BE2C (cell line): ENCODE results near the gene TRPM5.

ENCODE experiments used
- DNase-seq: peaks from one replicate; pipeline ENCODE4 v3.0.0-alpha.2; 2020
- H3K27me3 ChIP-seq: fragments of 250-450 bp; sonication (Bioruptor Pico); 2 replicates; pipeline ENCODE4 v1.5.1; 2020; ENCODE audit warnings: mild to moderate bottlenecking
- H3K36me3 ChIP-seq: fragments of 250-450 bp; sonication (Bioruptor Pico); 2 replicates; pipeline ENCODE4 v1.5.1; 2020; ENCODE audit warnings: mild to moderate bottlenecking
- H3K4me1 ChIP-seq: fragments of 250-450 bp; sonication (Bioruptor Pico); 2 replicates; pipeline ENCODE4 v1.5.1; 2020
- H3K4me3 ChIP-seq: 2 replicates; pipeline ENCODE4 v1.5.1; 2011; ENCODE audit warnings: low read depth, low read length
- H3K9me3 ChIP-seq: fragments of 250-450 bp; sonication (Bioruptor Pico); 2 replicates; pipeline ENCODE4 v1.5.1; 2020
- TF ChIP-seq, protein P1 (sequence below): IDR thresholded peaks from 2 replicates; pipeline ENCODE4 v1.5.1; 2012; ENCODE audit warnings: mild to moderate bottlenecking, low read depth, low read length

The TRPM5 gene

DNA sequence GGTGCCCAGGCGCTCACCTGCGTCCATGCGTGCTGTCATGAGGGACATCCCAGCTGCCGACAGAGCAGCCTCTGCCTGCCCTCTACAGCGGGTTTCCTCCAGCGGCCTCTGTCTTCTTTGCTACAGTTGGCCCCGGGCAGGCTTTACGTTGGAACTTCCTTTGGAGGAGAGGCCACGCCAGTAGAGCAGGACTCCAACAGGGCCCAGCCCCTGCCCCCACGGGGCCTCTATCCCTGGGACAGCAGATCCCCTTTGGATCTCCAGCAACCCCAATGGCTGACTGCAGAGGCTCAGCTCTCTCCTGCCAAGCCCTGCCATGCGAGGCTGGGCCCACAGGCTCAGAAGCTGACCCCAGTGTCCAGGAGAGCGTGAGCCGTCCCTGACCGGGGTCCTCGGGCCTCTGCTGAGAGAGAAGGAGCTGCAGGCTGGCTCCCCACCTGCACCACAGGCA lies 12.1 kb downstream of the TRPM5 start:
- DNase-seq: no peak
- H3K36me3 ChIP-seq: no peaks in the 10 kb centered on the region
- TF ChIP-seq, protein P1, sequence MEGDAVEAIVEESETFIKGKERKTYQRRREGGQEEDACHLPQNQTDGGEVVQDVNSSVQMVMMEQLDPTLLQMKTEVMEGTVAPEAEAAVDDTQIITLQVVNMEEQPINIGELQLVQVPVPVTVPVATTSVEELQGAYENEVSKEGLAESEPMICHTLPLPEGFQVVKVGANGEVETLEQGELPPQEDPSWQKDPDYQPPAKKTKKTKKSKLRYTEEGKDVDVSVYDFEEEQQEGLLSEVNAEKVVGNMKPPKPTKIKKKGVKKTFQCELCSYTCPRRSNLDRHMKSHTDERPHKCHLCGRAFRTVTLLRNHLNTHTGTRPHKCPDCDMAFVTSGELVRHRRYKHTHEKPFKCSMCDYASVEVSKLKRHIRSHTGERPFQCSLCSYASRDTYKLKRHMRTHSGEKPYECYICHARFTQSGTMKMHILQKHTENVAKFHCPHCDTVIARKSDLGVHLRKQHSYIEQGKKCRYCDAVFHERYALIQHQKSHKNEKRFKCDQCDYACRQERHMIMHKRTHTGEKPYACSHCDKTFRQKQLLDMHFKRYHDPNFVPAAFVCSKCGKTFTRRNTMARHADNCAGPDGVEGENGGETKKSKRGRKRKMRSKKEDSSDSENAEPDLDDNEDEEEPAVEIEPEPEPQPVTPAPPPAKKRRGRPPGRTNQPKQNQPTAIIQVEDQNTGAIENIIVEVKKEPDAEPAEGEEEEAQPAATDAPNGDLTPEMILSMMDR: no peak
- no peak overlapping the region for H3K4me3 ChIP-seq
- no peaks in the 10 kb centered on the region for H3K27me3 ChIP-seq
- no peaks in the 10 kb centered on the region for H3K9me3 ChIP-seq
- no peaks in the 10 kb centered on the region for H3K4me1 ChIP-seq

DNA sequence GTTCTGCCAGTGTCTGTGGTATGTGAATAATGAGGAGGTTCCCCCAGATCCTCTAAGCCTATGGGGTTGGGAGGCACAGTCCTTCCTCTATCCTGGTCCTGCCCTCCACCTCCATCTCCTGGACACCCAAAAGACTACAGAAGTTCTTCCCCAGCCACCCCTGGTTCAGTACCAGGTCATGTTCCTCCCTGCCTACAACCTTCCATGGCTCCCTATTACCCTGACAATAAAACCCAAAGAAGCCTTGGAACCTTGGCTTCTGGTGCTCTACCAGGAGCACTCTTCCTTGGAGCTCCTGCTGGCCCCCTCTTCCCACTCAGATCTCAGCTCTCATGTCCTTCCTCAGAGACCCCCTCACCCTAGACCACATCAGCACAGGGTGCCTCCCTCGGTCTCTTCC lies 12.9 kb downstream of the TRPM5 start:
- Histone ChIP-seq H3K27me3 (no peaks in the 10 kb centered on the region), H3K9me3 (no peaks in the 10 kb centered on the region), H3K36me3 (no peaks in the 10 kb centered on the region), H3K4me1 (no peaks in the 10 kb centered on the region), H3K4me3 (no peak overlapping the region)
- TF ChIP-seq, protein P1: no peak
- no peak for DNase-seq

DNA sequence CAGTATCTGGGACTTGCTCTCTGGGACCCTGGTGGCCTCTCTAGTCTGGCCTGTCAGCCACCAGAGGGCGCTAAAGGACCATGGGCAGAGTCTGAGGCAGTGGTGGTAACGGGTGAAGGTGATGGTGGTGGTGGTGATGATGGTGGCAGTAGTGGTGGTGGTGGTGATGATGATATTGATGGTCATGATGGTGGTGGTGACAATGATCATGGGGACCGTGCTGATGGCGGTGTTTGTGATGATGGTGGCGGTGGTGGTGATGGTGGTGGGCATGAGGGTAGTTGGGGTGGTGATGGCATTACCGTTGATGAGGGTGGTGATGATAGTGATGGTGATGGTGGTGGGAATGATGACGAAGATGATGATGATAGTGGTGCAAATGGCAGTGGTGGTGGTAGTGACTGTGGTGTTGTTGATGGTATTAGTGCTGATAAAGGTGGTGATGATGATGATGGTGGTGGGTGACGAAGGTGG lies 16.0 kb downstream of the TRPM5 start:
- Histone ChIP-seq H3K4me1 (no peaks in the 10 kb centered on the region), H3K36me3 (no peaks in the 10 kb centered on the region), H3K27me3 (no peaks in the 10 kb centered on the region), H3K9me3 (no peaks in the 10 kb centered on the region), H3K4me3 (no peak overlapping the region)
- TF ChIP-seq, protein P1: peak; percentile 82
- peak; percentile 74 for DNase-seq

DNA sequence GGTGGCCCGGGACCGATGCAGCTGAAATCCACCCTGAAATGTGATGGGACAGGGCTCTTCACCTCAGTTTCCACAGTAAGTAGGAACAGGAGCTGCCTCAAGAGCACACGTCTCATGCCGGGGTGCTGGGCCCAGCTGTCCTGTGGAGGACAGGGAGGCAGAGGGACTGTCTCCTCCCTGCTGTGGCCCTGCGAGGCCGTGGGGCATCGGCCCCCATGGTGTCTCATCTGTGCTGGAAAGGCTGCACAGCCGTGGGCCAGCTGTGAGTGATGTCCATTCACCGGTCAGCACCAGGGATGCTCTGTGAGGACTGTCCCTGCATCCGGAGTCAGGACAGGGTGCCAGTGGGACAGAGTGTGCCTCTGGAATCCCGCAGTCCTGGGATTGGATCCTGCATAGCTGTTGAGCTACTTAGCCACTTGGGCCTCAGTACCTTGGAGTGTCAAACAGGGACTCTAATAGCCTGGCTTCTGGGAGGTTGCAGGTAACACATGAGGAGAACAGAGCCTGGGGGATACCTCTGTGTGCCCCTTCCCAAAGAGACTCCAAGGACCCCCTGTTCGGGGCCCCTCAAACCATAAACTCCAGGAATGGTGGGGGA lies 16.5 kb downstream of the TRPM5 start:
- H3K36me3 ChIP-seq: no peaks in the 10 kb centered on the region

DNA sequence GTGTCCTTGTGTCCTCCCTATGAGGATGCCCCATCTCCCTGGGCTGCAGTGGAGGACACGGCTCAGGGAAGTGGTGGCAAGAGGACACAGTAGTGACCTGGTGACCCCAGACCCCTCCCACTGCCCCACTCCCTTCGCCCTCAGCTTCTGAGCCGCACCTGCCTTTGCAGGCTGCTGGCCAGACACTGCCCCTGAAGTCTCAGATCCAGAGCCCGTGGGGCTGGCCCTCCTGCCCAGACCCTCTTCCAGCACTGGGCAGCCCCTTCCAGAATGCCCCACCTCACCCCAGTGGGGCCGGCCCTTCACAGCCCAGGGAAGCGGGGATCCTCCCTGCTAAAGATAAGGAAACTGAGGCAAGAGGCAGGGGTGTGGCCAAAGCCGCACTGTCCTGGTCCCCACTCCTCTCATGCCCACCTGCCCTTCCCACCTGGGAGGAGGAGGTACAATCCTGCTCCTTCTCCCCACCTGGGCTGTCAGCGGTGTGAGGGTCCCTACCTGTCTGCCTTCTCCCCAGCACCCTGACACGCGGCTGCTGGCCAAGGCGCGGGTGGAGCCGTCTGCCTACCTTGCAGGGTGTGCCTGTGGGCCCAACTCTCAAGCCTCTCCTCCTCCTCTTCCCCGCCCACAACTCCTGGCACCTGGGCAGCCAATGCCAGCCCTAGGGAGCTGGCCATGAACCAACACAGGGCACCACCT lies 17.3 kb downstream of the TRPM5 start:
- Histone ChIP-seq H3K9me3 (no peaks in the 10 kb centered on the region), H3K4me1 (no peaks in the 10 kb centered on the region), H3K27me3 (no peaks in the 10 kb centered on the region), H3K36me3 (no peaks in the 10 kb centered on the region), H3K4me3 (no peak overlapping the region)
- TF ChIP-seq, protein P1: no peak
- DNase-seq: no peak

More for the DNA sequence above, 16.5 kb downstream of the TRPM5 start:
- no peak for DNase-seq
- Histone ChIP-seq H3K27me3 (no peaks in the 10 kb centered on the region), H3K4me1 (no peaks in the 10 kb centered on the region), H3K4me3 (no peak overlapping the region), H3K9me3 (no peaks in the 10 kb centered on the region)
- TF ChIP-seq, protein P1: no peak

DNA sequence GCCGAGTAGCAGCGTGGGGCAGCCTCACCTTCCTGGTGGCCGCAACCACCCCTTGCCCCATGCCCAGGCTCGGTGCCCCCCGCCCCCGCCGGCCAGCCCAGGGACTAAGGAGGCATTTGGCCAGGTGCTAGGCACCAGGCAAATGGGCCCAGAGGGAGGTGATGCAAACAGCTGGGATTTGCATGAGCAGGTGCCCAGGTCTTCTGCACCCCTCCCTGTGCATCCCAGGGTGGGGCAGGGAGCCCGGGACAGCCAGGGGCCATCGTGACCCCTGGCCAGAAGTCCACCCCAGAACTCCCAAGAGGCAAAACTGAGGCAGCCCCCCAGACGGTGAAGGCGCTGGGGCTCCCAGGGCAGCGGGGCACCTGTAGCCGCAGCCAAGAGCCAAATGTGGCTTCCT lies 18.1 kb downstream of the TRPM5 start:
- no peak for DNase-seq
- Histone ChIP-seq H3K4me3 (no peak overlapping the region), H3K27me3 (no peaks in the 10 kb centered on the region), H3K36me3 (no peaks in the 10 kb centered on the region), H3K4me1 (no peaks in the 10 kb centered on the region), H3K9me3 (no peaks in the 10 kb centered on the region)
- TF ChIP-seq, protein P1: no peak
